ENCODE measurements around the gene FAM210B.

DNA sequence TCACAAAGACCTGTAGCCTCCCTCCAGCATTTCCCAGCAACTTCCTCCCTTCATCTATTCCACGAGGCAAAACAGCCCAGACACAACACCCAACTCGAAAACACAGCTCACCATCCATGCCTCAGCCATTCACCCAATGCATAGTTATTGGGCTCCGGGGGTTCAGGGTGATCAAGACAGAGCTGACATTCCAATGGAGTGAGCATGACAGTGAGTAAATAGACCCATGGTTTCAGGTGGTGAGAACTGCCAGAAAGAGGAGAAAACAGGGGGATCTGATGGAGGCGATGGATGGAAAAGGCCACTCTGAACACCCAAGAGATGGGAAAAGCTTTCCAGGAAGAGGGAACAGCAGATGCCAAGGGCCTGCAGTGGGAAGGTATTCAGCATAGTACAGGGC lies 59.1 kb downstream of the FAM210B start:
- TF ChIP-seq, protein P1, sequence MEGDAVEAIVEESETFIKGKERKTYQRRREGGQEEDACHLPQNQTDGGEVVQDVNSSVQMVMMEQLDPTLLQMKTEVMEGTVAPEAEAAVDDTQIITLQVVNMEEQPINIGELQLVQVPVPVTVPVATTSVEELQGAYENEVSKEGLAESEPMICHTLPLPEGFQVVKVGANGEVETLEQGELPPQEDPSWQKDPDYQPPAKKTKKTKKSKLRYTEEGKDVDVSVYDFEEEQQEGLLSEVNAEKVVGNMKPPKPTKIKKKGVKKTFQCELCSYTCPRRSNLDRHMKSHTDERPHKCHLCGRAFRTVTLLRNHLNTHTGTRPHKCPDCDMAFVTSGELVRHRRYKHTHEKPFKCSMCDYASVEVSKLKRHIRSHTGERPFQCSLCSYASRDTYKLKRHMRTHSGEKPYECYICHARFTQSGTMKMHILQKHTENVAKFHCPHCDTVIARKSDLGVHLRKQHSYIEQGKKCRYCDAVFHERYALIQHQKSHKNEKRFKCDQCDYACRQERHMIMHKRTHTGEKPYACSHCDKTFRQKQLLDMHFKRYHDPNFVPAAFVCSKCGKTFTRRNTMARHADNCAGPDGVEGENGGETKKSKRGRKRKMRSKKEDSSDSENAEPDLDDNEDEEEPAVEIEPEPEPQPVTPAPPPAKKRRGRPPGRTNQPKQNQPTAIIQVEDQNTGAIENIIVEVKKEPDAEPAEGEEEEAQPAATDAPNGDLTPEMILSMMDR (IDR thresholded peaks at IDR 0.05) = no peak
- no peak for TF ChIP-seq POLR2A (IDR thresholded peaks at IDR 0.05)
